ENCODE data around the gene PDZK1. TPM values are rescaled to one million over a fixed set of nuclear protein-coding genes. Genes with fewer than 3 reads are reported as not detected.

The PDZK1 gene
- 12.2 and 29.6 TPM in 2 replicates for total RNA-seq (ENCODE audit: low replicate concordance)
- long read RNA-seq, transcript PDZK1-202 (9 exons, 2,230 nt): major isoform, 195 of 284 reads
- long read RNA-seq, partial matches to known transcripts: 13 of 284 reads
- long read RNA-seq, other reads (novel, unspliced or antisense): 75 of 284 reads

DNA sequence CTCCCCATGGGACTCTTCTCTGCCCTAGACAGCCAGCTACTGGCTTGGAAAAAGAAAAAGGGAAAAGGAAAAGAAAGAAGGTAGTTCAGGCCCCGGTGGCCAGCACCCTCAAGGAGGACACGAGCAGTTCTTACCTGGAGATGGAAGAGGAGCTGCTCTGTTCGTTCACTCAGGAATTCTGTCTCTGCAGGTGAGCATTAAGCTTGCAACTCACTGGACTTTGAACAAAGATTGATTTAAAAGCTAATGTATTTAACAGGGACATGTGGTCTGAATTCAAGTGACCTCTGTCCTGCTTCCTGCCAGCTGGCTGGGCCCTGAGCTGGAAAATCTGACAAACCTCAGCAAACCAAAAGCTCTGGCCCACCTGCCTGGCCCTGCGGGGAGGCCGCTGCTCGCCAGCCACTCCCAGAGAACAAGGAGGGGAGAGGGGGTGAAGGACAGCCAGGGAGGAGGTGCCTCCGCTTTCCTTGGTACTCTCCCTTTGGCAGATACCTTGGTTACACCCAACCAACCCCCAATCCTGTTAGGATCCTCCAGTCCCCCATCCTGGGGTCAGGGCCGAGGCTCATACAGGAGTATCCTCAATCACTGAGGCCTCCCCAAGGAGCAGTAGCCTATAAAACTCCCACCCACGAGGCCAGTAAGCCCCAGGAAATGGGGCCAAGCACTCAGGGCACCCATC lies at the start of gene PDZK1:
Gene PDZK1, minus strand, starts transcription at position 186 of the 685 bp plus-strand sequence. CDS start 19,347 bp downstream, outside the sequence.
- H3K27ac Mint-ChIP-seq: peak within 1 kb of the TSS; percentile 83
- no peaks in the 10 kb centered on the region for H3K9me3 Mint-ChIP-seq
- H3K27me3 Mint-ChIP-seq: peaks cover 8% of the 10 kb centered on the region
- H3K36me3 Mint-ChIP-seq: no peaks in the 10 kb centered on the region
- TF ChIP-seq, protein P1, sequence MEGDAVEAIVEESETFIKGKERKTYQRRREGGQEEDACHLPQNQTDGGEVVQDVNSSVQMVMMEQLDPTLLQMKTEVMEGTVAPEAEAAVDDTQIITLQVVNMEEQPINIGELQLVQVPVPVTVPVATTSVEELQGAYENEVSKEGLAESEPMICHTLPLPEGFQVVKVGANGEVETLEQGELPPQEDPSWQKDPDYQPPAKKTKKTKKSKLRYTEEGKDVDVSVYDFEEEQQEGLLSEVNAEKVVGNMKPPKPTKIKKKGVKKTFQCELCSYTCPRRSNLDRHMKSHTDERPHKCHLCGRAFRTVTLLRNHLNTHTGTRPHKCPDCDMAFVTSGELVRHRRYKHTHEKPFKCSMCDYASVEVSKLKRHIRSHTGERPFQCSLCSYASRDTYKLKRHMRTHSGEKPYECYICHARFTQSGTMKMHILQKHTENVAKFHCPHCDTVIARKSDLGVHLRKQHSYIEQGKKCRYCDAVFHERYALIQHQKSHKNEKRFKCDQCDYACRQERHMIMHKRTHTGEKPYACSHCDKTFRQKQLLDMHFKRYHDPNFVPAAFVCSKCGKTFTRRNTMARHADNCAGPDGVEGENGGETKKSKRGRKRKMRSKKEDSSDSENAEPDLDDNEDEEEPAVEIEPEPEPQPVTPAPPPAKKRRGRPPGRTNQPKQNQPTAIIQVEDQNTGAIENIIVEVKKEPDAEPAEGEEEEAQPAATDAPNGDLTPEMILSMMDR (conservative IDR thresholded peaks at IDR 0.05): no peak
- peak within 1 kb of the TSS; percentile 70 for H3K4me3 Mint-ChIP-seq
- peaks cover 28% of the 10 kb centered on the region for H3K4me1 Mint-ChIP-seq (ENCODE audit: unreplicated experiment)
- DNase-seq (ENCODE audit: extremely low spot score, unreplicated experiment): no peak

DNA sequence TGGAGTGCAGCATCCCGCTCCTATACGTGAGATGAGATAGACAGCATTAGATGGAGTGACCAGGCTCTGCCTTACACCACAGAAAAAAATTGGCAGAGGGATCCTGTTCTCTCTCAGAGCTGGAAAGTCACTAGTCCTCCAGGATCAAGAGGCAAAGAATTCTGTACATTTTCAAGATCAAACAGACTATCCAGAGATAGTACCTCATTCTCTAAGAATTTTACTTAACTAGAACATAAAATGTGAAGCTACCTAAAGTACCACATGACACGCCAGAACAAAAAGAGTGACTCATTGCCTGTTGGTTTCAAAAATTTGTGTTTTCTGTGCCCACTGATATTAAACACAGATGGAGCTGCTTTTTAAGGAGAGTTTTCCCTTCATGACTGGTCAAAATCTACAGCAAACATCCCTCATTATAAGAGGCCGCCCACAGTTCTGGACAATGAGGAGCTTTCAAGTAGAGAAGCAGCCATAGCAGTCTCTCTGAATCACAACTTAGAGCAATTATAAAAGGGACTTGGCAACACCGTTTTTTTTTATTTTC lies 44.4 kb upstream of the PDZK1 start:
- Mint-ChIP-seq H3K4me1 (ENCODE audit: unreplicated experiment) (peaks cover 3% of the 10 kb centered on the region), H3K27ac (peak overlapping the region; percentile 17), H3K27me3 (no peaks in the 10 kb centered on the region), H3K9me3 (no peaks in the 10 kb centered on the region), H3K4me3 (no peak overlapping the region), H3K36me3 (peaks cover 23% of the 10 kb centered on the region)
- no peak for DNase-seq (ENCODE audit: extremely low spot score, unreplicated experiment)
- TF ChIP-seq, protein P1 (conservative IDR thresholded peaks at IDR 0.05): no peak

DNA sequence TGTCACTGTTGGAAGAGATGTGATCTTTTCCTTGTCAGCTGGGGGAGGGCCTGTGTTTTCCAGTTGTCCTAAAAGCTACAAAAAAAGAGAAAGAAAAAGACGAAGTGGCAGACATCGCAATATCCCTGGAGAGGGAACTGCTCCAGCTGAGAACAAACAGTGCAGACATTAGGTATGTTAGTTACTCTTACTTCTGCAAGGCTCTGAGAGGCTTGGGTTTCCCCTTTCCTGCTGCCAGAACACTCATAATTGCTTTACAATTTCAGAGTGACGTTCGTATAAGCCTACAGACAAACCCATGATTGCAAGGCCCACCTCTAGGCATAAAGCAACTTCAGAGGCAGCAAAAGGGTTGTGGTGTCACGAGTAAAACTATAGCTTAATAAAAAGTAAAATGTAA lies 43.3 kb upstream of the PDZK1 start:
- Mint-ChIP-seq H3K4me3 (no peak overlapping the region), H3K4me1 (ENCODE audit: unreplicated experiment) (peaks cover 3% of the 10 kb centered on the region), H3K27ac (no peak overlapping the region), H3K27me3 (no peaks in the 10 kb centered on the region), H3K36me3 (peaks cover 23% of the 10 kb centered on the region), H3K9me3 (no peaks in the 10 kb centered on the region)
- TF ChIP-seq, protein P1 (conservative IDR thresholded peaks at IDR 0.05): no peak
- DNase-seq (ENCODE audit: extremely low spot score, unreplicated experiment): no peak

DNA sequence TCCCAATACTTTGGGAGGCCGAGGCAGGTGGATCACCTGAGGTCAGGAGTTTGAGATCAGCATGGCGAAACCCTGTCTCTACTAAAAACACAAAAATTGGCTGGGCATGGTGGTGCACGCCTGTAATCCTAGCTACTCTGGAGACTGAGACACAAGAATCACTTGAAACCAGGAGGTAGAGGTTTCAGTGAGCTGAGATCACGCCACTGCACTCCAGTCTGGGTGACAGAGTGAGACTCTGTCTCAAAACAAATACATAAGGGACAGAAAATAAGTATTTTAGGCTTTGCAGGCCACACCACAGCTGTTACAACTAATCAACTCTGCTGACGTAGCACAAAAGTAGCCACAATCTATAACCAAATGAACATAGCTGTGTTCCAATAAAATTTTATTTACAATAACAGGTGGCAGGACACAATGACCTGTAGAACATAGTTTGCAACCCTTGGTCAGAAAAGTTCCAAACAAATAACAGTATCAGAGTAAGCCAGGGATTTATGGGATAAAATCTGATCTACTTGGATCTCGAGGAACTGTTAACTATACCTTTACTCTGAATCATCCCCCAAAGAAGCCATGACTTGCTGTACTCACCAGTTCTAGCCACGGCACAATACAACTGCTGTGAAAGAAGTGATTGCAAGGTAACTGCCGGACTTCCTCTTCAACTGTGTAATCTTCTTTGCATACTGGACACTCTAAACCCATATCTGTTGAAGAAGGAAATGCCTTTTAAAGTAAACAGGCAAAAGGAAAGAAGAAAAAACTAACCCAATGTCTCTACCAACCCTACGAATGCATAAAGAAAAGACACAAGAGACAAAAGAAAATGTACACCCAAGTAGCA lies 40.5 kb upstream of the PDZK1 start:
- no peak for DNase-seq (ENCODE audit: extremely low spot score, unreplicated experiment)
- Mint-ChIP-seq H3K27ac (no peak overlapping the region), H3K4me1 (ENCODE audit: unreplicated experiment) (peaks cover 3% of the 10 kb centered on the region), H3K4me3 (no peak overlapping the region), H3K36me3 (peaks cover 29% of the 10 kb centered on the region), H3K9me3 (no peaks in the 10 kb centered on the region), H3K27me3 (no peaks in the 10 kb centered on the region)
- TF ChIP-seq, protein P1 (conservative IDR thresholded peaks at IDR 0.05): no peak

DNA sequence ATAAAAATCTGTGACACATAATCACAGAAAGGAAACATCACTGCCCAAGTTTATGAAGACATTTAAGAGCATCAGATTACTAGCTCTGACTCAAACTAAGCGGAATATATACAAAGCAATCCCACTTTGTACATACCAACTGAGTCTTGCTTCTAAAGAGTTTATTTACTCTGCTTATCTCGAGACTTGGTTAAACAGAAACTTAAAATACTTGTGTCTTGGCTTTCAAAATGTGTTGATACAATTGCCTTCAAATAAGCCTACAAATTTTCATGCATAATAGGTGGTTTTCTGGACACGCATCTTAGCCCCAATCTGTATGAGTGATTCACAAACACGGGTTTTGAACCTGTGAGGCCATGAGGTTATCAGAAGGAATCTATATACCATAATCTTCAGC lies 33.1 kb upstream of the PDZK1 start:
- H3K9me3 Mint-ChIP-seq: no peaks in the 10 kb centered on the region
- DNase-seq (ENCODE audit: extremely low spot score, unreplicated experiment): no peak
- TF ChIP-seq, protein P1 (conservative IDR thresholded peaks at IDR 0.05): no peak
- H3K27ac Mint-ChIP-seq: no peak overlapping the region
- no peak overlapping the region for H3K4me3 Mint-ChIP-seq
- H3K27me3 Mint-ChIP-seq: no peaks in the 10 kb centered on the region
- peaks cover 16% of the 10 kb centered on the region for H3K36me3 Mint-ChIP-seq
- H3K4me1 Mint-ChIP-seq (ENCODE audit: unreplicated experiment): no peaks in the 10 kb centered on the region

All from type B pancreatic cell (in vitro differentiated cells).